Prostate gland (tissue), 2 donors: Measurements from ENCODE around the gene PMFBP1.

ENCODE experiments used
- POLR2A ChIP-seq: fragments of 450-650 bp; IDR thresholded peaks from one replicate; pipeline ENCODE4 v1.6.1; 2016; ENCODE audit warnings: antibody characterized with exemption, mild to moderate bottlenecking
- POLR2AphosphoS5 ChIP-seq: sonication (generic); formaldehyde crosslinking; IDR thresholded peaks from one replicate; pipeline ENCODE4 v1.6.1; 2017; ENCODE audit warnings: antibody characterized with exemption
- TF ChIP-seq, protein P1 (sequence below), 4 experiments: fragments of 200-600 bp in 2 of 4; fragments of 450-650 bp in 2 of 4; sonication (generic) in 2 of 4; IDR thresholded peaks; 1 replicate in 3 of 4; 2 replicates in 1 of 4; pipeline ENCODE4 v1.5.1; 2016 to 2019; ENCODE audit warnings: antibody characterized with exemption in 4 of 4, mild to moderate bottlenecking in 2 of 4, moderate library complexity in 2 of 4

DNA sequence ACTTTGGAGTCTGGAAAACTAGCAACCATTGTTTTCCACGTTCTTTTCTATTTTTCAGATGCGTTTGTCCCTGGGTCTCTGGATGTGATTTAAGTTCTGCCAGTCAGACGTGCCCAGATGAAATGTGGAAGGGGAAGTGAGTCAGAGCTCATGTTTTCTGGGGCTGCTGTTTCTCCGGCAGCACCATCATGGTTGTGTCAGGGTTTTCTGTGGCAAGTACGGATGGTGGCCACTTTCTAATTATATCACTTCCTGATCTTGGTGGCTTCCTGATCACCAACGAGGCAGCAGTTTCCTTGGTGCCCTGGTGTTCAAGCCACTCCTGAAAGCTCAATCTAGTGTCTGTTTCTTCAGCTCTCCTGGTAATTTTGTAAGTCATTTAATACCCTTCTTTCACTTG, 31.4 kb upstream of the PMFBP1 start:
- no peak for TF ChIP-seq POLR2AphosphoS5
- no peak for TF ChIP-seq POLR2A
- TF ChIP-seq, protein P1, sequence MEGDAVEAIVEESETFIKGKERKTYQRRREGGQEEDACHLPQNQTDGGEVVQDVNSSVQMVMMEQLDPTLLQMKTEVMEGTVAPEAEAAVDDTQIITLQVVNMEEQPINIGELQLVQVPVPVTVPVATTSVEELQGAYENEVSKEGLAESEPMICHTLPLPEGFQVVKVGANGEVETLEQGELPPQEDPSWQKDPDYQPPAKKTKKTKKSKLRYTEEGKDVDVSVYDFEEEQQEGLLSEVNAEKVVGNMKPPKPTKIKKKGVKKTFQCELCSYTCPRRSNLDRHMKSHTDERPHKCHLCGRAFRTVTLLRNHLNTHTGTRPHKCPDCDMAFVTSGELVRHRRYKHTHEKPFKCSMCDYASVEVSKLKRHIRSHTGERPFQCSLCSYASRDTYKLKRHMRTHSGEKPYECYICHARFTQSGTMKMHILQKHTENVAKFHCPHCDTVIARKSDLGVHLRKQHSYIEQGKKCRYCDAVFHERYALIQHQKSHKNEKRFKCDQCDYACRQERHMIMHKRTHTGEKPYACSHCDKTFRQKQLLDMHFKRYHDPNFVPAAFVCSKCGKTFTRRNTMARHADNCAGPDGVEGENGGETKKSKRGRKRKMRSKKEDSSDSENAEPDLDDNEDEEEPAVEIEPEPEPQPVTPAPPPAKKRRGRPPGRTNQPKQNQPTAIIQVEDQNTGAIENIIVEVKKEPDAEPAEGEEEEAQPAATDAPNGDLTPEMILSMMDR (IDR thresholded peaks at IDR 0.05) = no peak
